GM12872 (cell line): ENCODE measurements around the gene C1D.

Source experiments
- TF ChIP-seq, protein P1 (sequence below): IDR thresholded peaks from 3 replicates; pipeline ENCODE4 v1.5.1; 2011; ENCODE audit warnings: low read depth, mild to moderate bottlenecking, low read length, moderate library complexity; ENCODE audit not compliant: insufficient read depth

Gene C1D

DNA sequence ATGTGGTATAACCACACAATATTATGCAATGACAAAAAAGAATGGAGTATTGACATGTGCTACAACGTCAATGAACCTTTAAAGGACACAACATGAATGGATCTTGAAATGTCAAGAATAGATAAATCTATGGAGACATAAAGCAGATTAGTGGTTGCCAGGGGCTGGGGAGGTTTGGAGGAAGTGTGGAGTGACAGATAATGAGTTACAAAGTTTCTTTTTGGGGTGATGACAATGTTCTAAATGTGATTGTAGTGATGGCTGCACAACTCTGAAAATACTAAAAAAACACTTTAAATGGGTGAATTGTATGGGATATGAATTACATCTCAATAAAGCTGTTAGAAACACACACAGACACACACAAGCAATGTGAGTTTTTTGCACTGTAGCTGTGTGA lies 37.4 kb upstream of the C1D start:
- TF ChIP-seq, protein P1, sequence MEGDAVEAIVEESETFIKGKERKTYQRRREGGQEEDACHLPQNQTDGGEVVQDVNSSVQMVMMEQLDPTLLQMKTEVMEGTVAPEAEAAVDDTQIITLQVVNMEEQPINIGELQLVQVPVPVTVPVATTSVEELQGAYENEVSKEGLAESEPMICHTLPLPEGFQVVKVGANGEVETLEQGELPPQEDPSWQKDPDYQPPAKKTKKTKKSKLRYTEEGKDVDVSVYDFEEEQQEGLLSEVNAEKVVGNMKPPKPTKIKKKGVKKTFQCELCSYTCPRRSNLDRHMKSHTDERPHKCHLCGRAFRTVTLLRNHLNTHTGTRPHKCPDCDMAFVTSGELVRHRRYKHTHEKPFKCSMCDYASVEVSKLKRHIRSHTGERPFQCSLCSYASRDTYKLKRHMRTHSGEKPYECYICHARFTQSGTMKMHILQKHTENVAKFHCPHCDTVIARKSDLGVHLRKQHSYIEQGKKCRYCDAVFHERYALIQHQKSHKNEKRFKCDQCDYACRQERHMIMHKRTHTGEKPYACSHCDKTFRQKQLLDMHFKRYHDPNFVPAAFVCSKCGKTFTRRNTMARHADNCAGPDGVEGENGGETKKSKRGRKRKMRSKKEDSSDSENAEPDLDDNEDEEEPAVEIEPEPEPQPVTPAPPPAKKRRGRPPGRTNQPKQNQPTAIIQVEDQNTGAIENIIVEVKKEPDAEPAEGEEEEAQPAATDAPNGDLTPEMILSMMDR: no peak

DNA sequence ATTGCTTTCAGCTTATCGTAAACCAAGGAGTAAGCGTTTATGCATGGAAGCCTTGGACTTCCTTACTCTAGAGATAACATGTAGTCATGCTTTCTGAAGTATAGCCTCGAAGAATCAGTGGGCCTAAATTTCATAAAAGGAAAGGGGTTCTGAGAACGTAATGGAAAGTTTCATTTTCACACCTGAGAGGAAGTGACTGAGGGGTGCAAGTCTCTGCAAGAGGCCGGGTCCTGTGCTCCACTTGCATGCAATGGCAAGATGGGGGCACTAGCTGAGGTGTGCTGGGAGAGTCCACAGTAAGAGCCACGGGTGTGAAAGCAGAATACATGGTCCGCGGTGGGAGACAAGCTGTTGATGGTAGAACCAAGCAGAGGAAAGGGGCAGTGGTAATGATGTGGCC lies 36.5 kb upstream of the C1D start:
- TF ChIP-seq, protein P1: no peak

DNA sequence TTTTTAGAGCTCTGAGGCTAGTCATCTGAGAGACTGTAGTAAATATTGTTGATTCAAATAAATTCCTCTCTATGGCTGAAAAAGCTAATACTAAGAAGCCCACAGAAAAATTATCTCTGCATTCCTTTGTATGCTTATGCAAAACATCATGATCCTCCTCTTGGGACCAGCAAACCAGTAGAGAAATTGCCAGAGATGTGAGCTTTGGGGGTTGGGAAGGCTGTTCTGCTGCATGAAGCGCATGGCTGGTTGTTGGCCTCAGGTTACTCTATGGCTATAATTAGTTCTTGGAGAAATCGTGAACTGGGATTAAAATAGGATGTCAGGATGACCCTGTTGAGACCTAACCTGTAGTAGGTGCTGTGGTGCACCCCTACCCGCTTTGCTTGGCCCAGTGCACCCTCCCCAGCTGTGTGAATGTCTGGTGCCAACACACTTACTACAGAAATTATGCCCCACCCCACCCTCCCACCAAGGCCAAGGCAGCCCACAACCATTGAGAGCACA lies 35.5 kb upstream of the C1D start:
- TF ChIP-seq, protein P1: no peak

DNA sequence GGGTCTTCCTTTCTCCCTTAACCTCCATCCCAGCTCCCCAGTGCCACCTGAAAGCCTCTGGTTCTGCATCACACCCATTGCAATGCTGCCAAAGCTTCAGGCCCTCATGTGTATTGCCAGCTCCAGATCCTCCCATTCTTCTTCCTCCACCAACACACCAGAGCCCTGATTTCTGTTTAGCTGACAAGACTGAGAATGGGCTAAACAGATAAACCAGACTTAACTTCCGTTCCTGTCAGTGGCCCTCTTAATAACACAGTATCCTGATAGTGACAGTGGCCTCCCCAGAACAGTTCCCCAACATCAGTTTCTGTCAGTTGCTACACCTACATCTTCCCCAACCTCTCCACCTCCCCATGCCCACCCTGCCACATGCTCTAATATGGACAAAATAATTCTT lies 31.3 kb upstream of the C1D start:
- TF ChIP-seq, protein P1: no peak

DNA sequence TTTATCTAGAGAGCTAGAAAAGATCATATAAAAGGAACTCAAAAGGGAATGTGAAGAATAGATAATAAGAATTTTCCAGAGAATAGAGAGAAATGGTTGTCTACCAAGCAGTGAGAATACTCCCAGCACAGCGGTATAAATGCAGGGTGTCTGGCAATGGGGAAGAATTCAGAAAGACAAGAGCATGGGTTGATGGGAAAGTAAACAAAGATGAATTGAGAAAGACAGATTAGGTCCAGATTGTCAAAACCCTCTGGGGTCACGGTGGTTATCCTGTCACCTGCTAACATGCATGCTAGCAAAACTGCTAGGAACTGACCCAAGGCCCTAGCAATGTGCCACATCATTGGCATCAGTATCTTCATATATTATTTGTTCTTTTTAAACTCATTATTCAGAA lies 30.8 kb upstream of the C1D start:
- TF ChIP-seq, protein P1: no peak

DNA sequence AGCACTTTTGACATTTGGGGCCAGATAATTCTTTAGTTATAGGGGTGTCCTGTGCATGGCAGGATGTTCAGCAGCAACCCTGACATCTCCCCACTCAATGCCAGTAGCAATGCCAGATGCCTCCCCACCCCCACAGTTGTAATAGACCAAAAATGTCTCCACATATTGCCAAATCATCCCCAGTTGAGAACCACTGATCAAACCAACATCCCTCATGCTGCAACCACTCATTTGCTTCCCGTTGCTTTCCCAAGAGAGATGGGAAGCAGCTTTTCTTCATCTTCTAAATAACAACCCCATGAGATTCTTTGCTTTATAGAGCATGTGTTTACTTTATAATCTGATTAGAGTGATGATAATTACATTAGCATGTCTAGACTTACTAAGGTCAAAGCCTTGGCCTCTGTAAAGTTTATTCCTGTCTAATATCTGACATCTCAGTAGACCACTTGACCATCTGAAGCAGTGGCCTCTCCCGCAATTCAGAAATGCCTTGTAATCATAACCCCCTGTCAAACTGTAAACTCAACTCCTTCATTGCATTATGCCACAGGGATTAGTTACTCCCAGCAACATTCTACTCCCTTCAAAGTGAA lies 28.7 kb upstream of the C1D start:
- TF ChIP-seq, protein P1: no peak

DNA sequence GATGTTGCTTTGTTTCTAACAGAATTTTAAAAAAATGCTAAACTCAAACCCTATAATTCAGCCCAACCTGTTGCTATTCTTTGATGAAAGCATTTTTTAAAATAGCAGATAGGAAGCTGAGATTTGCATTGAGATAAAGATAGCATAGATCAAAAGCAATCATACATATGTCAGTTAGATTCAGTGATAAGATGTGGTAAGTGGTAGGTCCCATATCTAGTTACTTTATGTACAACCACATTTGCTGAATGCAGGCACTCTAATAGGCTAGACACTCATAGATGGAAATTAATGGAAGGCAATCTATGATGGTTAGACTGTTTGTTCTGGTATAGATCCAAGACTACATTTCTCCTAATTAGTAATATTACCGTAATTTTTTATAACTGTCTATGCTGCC lies 27.2 kb upstream of the C1D start:
- TF ChIP-seq, protein P1: no peak
